DOHH2 (cell line): ENCODE measurements around the gene SLC12A4.

Experiments
- H3F3A ChIP-seq: fragments of 200-600 bp; sonication (generic), shearing (Covaris generic); 2 replicates; pipeline ENCODE4 v1.6.0; 2016; ENCODE audit warnings: antibody characterized with exemption, mild to moderate bottlenecking; ENCODE audit not compliant: control insufficient read depth, insufficient read depth
- H3K27ac ChIP-seq: fragments of 200-600 bp; sonication (generic); 2 replicates; pipeline ENCODE4 v1.5.1; 2014; ENCODE audit warnings: low read depth, mild to moderate bottlenecking, low read length, moderate library complexity
- H3K27me3 ChIP-seq: fragments of 200-600 bp; sonication (generic); 2 replicates; pipeline ENCODE4 v1.6.1; 2014; ENCODE audit warnings: mild to moderate bottlenecking, low read length, mixed read lengths; ENCODE audit not compliant: control insufficient read depth
- H3K36me3 ChIP-seq: fragments of 200-600 bp; sonication (generic); 2 replicates; pipeline ENCODE4 v1.6.1; 2014; ENCODE audit warnings: mild to moderate bottlenecking, low read length, moderate library complexity, mixed read lengths; ENCODE audit not compliant: control insufficient read depth
- H3K4me1 ChIP-seq: fragments of 200-600 bp; sonication (generic); 2 replicates; pipeline ENCODE4 v1.6.1; 2014; ENCODE audit warnings: mild to moderate bottlenecking, low read length, mixed read lengths; ENCODE audit not compliant: control insufficient read depth
- H3K4me2 ChIP-seq: fragments of 200-600 bp; sonication (generic); 2 replicates; pipeline ENCODE4 v1.6.0; 2014; ENCODE audit warnings: mild to moderate bottlenecking, low read length, moderate library complexity
- H3K4me3 ChIP-seq: fragments of 200-600 bp; sonication (generic); 2 replicates; pipeline ENCODE4 v1.5.1; 2014; ENCODE audit warnings: mild to moderate bottlenecking, low read length, mixed read lengths
- H3K79me2 ChIP-seq: fragments of 200-600 bp; sonication (generic); 2 replicates; pipeline ENCODE4 v1.6.1; 2014; ENCODE audit warnings: mild to moderate bottlenecking, low read length, mixed read lengths; ENCODE audit not compliant: control insufficient read depth
- H3K9me2 ChIP-seq: fragments of 200-600 bp; sonication (generic); replicated peaks from 2 replicates; pipeline ENCODE4 v1.6.1; 2014; ENCODE audit warnings: mild to moderate bottlenecking, low read length, mixed read lengths; ENCODE audit not compliant: control insufficient read depth
- H3K9me3 ChIP-seq: fragments of 200-600 bp; sonication (generic); 2 replicates; pipeline ENCODE4 v1.6.1; 2014; ENCODE audit warnings: antibody characterized with exemption, low read length, mixed read lengths; ENCODE audit not compliant: control insufficient read depth, insufficient read depth
- H4K20me1 ChIP-seq: fragments of 200-600 bp; sonication (generic); 2 replicates; pipeline ENCODE4 v1.6.0; 2014; ENCODE audit warnings: low read depth, mild to moderate bottlenecking, antibody characterized with exemption, low read length, moderate library complexity; ENCODE audit not compliant: control insufficient read depth, insufficient read depth
- CTCF ChIP-seq: fragments of 200-600 bp; sonication (generic); IDR thresholded peaks from one replicate; pipeline ENCODE4 v1.5.1; 2014; ENCODE audit warnings: antibody characterized with exemption, mild to moderate bottlenecking, low read depth, low read length; ENCODE audit not compliant: poor library complexity, severe bottlenecking
- EZH2phosphoT487 ChIP-seq: fragments of 200-600 bp; sonication (generic); IDR thresholded peaks from 2 replicates; pipeline ENCODE4 v1.6.1; 2017; ENCODE audit warnings: borderline replicate concordance, mild to moderate bottlenecking, antibody characterized with exemption, low read length, moderate library complexity, mixed read lengths

SLC12A4 gene

GRCh38 chr16:67946966-67947558, 21.4 kb downstream of the SLC12A4 start:
- Histone ChIP-seq H3K4me3 (no peak overlapping the region), H3F3A (no peaks in the 10 kb centered on the region), H3K27me3 (no peaks in the 10 kb centered on the region), H3K27ac (no peak overlapping the region), H3K9me3 (no peaks in the 10 kb centered on the region), H4K20me1 (no peaks in the 10 kb centered on the region), H3K4me2 (no peak overlapping the region), H3K36me3 (peaks cover 6% of the 10 kb centered on the region), H3K9me2 (no peaks in the 10 kb centered on the region), H3K79me2 (no peaks in the 10 kb centered on the region), H3K4me1 (no peaks in the 10 kb centered on the region)
- TF ChIP-seq CTCF (no peak), EZH2phosphoT487 (no peak)

DNA sequence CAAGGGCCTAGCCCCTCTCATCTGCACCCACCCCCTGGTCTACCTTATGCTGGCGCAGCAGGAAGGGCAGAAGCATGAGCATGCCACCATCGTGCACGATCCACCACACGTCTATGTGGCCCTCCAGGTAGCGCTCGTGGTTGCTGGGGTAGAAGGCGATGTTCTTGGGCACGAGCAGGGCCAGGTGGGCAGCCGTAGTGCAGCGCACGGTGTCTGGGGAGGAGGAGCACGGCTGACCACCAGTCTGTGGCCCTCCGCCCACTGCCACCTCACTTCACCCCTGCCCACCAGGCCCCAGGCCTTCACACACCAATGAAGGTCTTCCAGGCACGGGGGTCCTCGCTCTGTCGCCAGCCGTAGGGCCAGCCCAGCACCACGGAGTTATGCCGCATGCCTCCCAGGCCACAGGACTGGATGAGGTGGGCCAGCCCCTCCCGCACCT, 22.3 kb downstream of the SLC12A4 start:
- Histone ChIP-seq H3K9me2 (no peaks in the 10 kb centered on the region), H3K4me2 (no peak overlapping the region), H3F3A (no peaks in the 10 kb centered on the region), H3K4me3 (no peak overlapping the region), H3K79me2 (no peaks in the 10 kb centered on the region), H4K20me1 (no peaks in the 10 kb centered on the region), H3K36me3 (peaks cover 6% of the 10 kb centered on the region), H3K9me3 (no peaks in the 10 kb centered on the region), H3K27ac (no peak overlapping the region), H3K4me1 (0 out of 2 replicates have a peak, but pooled peaks cover 3% of the 10 kb centered on the region), H3K27me3 (no peaks in the 10 kb centered on the region)
- no peak for TF ChIP-seq CTCF
- TF ChIP-seq EZH2phosphoT487 = no peak

DNA sequence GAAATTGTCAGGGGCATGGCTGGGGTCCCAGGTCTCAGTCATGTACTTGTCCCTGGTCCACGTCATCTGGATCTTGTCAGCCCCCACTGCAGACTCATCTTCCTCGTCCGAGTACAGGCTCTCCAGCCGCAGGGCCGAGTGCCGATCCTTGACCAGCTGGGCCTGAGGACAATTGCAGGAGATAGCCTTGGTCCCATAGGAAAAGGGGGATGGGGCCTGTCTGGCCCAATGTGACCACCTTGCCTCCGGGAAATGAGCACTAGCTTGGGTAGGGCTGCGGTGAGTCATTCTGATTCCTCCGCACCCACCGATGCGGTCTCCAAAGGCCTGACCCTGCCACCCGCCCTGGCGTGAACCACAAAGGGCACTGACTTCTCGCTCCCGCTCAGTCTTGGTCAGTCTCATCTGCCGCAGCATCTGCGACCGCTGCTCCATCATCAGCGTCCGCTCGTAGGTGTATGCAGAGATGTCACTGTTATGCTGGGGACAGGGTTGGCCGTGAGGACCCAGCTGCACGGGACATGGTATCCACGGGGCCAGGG, 23.0 kb downstream of the SLC12A4 start:
- H3K36me3 ChIP-seq = peaks cover 6% of the 10 kb centered on the region
- no peak overlapping the region for H3K4me2 ChIP-seq
- no peak overlapping the region for H3K27ac ChIP-seq
- no peaks in the 10 kb centered on the region for H4K20me1 ChIP-seq
- no peaks in the 10 kb centered on the region for H3K9me3 ChIP-seq
- TF ChIP-seq CTCF = no peak
- no peak for TF ChIP-seq EZH2phosphoT487
- no peaks in the 10 kb centered on the region for H3K79me2 ChIP-seq
- H3K27me3 ChIP-seq = no peaks in the 10 kb centered on the region
- 0 out of 2 replicates have a peak, but pooled peaks cover 3% of the 10 kb centered on the region for H3K4me1 ChIP-seq
- no peak overlapping the region for H3K4me3 ChIP-seq
- no peaks in the 10 kb centered on the region for H3K9me2 ChIP-seq
- H3F3A ChIP-seq = no peaks in the 10 kb centered on the region
